SJSA1 (cell line): ENCODE data around the gene PRRT1. TPM values are rescaled to one million over a fixed set of nuclear protein-coding genes. Genes with fewer than 3 reads are reported as not detected.
A peak's percentile ranks its signal among the peaks of the same experiment; 100 is the strongest.
"Not testable (repeated sequence)": the region's sequence is repeated elsewhere in the genome, so short reads cannot be mapped to it uniquely, and the experiment has no call there.

ENCODE experiments used
- DNase-seq, 2 experiments: peaks; one replicate each; pipeline ENCODE4 v3.0.0-alpha.2; 2015 to 2020; ENCODE audit warnings: low spot score in 2 of 2, low read depth in 1 of 2
- H3K27ac ChIP-seq: fragments of 250-450 bp; sonication (Bioruptor Pico); 2 replicates; pipeline ENCODE4 v1.5.1; 2020; ENCODE audit warnings: mild to moderate bottlenecking, moderate library complexity
- H3K27me3 ChIP-seq: fragments of 250-450 bp; sonication (Bioruptor Pico); replicated peaks from 2 replicates; pipeline ENCODE4 v1.5.1; 2020; ENCODE audit warnings: mild to moderate bottlenecking, moderate library complexity
- H3K36me3 ChIP-seq: fragments of 250-450 bp; sonication (Bioruptor Pico); 2 replicates; pipeline ENCODE4 v1.5.1; 2020; ENCODE audit warnings: mild to moderate bottlenecking
- H3K4me1 ChIP-seq: fragments of 250-450 bp; sonication (Bioruptor Pico); replicated peaks from 2 replicates; pipeline ENCODE4 v1.6.1; 2021; ENCODE audit warnings: mild to moderate bottlenecking
- H3K4me3 ChIP-seq: fragments of 250-450 bp; sonication (Bioruptor Pico); 2 replicates; pipeline ENCODE4 v1.5.1; 2020; ENCODE audit warnings: mild to moderate bottlenecking
- H3K9me3 ChIP-seq: fragments of 250-450 bp; sonication (Bioruptor Pico); replicated peaks from 2 replicates; pipeline ENCODE4 v1.5.1; 2020; ENCODE audit warnings: mild to moderate bottlenecking
- total RNA-seq: library from RNA; depleted of rRNA; stranded (reverse); fragments of >200 nt; shearing (Covaris generic); gene quantifications from 2 replicates; pipeline ENCODE4 v1.2.3, GENCODE V29; 2014; rRNA removed

The PRRT1 gene
- total RNA-seq, result not detected in 2 replicates

- DNase-seq, result no peak
- H3K36me3 ChIP-seq, result peaks cover 9% of the 10 kb centered on the region
- H3K4me1 ChIP-seq, result peaks cover 18% of the 10 kb centered on the region
- H3K4me3 ChIP-seq, result no peak within 1 kb of the TSS
- no peaks in the 10 kb centered on the region for H3K9me3 ChIP-seq
- H3K27ac ChIP-seq, result no peak within 1 kb of the TSS
- no peaks in the 10 kb centered on the region for H3K27me3 ChIP-seq
Measured at GRCh38 chr6:32151863-32152768, at the start of gene PRRT1. PRRT1 (minus strand) TSS chr6:32151939; CDS start chr6:32151827, 112 bp downstream.

GRCh38 chr6:32200711-32201475 lies 49.2 kb upstream of the PRRT1 start:
- Histone ChIP-seq H3K9me3 (no peaks in the 10 kb centered on the region), H3K27ac (no peak overlapping the region), H3K4me1 (peaks cover 41% of the 10 kb centered on the region), H3K27me3 (no peaks in the 10 kb centered on the region), H3K4me3 (no peak overlapping the region), H3K36me3 (no peaks in the 10 kb centered on the region)
- DNase-seq, result peak in 1 of 2 experiments; percentile 38

GRCh38 chr6:32198866-32199265 lies 47.1 kb upstream of the PRRT1 start:
- Histone ChIP-seq H3K27me3 (no peaks in the 10 kb centered on the region), H3K4me3 (no peak overlapping the region), H3K9me3 (no peaks in the 10 kb centered on the region), H3K4me1 (peaks cover 45% of the 10 kb centered on the region), H3K36me3 (no peaks in the 10 kb centered on the region), H3K27ac (no peak overlapping the region)
- no peak for DNase-seq

- Histone ChIP-seq H3K27ac (no peak overlapping the region), H3K4me3 (no peak overlapping the region), H3K27me3 (no peaks in the 10 kb centered on the region), H3K36me3 (no peaks in the 10 kb centered on the region), H3K4me1 (peaks cover 40% of the 10 kb centered on the region), H3K9me3 (no peaks in the 10 kb centered on the region)
- DNase-seq, result no peak
Measured at GRCh38 chr6:32198345-32198696, 46.6 kb upstream of the PRRT1 start.

GRCh38 chr6:32196682-32197616 lies 45.2 kb upstream of the PRRT1 start:
- H3K4me3 ChIP-seq, result peak overlapping the region; percentile 53
- DNase-seq, result peak in 1 of 2 experiments; percentile 13
- H3K36me3 ChIP-seq, result no peaks in the 10 kb centered on the region
- no peaks in the 10 kb centered on the region for H3K9me3 ChIP-seq
- H3K27me3 ChIP-seq, result no peaks in the 10 kb centered on the region
- peak overlapping the region; percentile 99 for H3K27ac ChIP-seq
- H3K4me1 ChIP-seq, result peaks cover 42% of the 10 kb centered on the region

- Histone ChIP-seq H3K9me3 (no peaks in the 10 kb centered on the region), H3K27ac (peak overlapping the region; percentile 99), H3K4me3 (peak overlapping the region; percentile 53), H3K27me3 (no peaks in the 10 kb centered on the region), H3K4me1 (peaks cover 39% of the 10 kb centered on the region), H3K36me3 (no peaks in the 10 kb centered on the region)
- peak; percentile 95 to 98 for DNase-seq
Measured at GRCh38 chr6:32195902-32196681, 44.4 kb upstream of the PRRT1 start.

- peak overlapping the region; percentile 99 for H3K27ac ChIP-seq
- H3K4me3 ChIP-seq, result peak overlapping the region; percentile 53
- no peaks in the 10 kb centered on the region for H3K9me3 ChIP-seq
- peak; percentile 100 for DNase-seq
- no peaks in the 10 kb centered on the region for H3K27me3 ChIP-seq
- H3K4me1 ChIP-seq, result peaks cover 42% of the 10 kb centered on the region
- no peaks in the 10 kb centered on the region for H3K36me3 ChIP-seq
Measured at GRCh38 chr6:32195652-32195901, 43.8 kb upstream of the PRRT1 start.

GRCh38 chr6:32194825-32195651 lies 43.3 kb upstream of the PRRT1 start:
- Histone ChIP-seq H3K36me3 (no peaks in the 10 kb centered on the region), H3K27ac (peak overlapping the region; percentile 70), H3K4me3 (peak overlapping the region; percentile 30), H3K4me1 (peaks cover 47% of the 10 kb centered on the region), H3K27me3 (no peaks in the 10 kb centered on the region), H3K9me3 (no peaks in the 10 kb centered on the region)
- peak in 1 of 2 experiments; percentile 46 for DNase-seq

- Histone ChIP-seq H3K27me3 (no peaks in the 10 kb centered on the region), H3K4me1 (peaks cover 48% of the 10 kb centered on the region), H3K4me3 (no peak overlapping the region), H3K9me3 (no peaks in the 10 kb centered on the region), H3K27ac (no peak overlapping the region), H3K36me3 (no peaks in the 10 kb centered on the region)
- no peak for DNase-seq
Measured at GRCh38 chr6:32194388-32194787, 42.6 kb upstream of the PRRT1 start.

GRCh38 chr6:32193096-32193495 lies 41.4 kb upstream of the PRRT1 start:
- not testable (repeated sequence) for H3K27me3 ChIP-seq, H3K9me3 ChIP-seq, DNase-seq, H3K36me3 ChIP-seq
- H3K4me3 ChIP-seq, result peak overlapping the region; percentile 9; the same call in 1 of the 2 replicates
- H3K27ac ChIP-seq, result peak overlapping the region; percentile 62
- H3K4me1 ChIP-seq, result peaks cover 61% of the 10 kb centered on the region

- peak within 1 kb of the TSS; percentile 9; the same call in 1 of the 2 replicates for H3K4me3 ChIP-seq
Measured at GRCh38 chr6:32192608-32193039, 40.9 kb upstream of the PRRT1 start, which contains the start of gene GPSM3. GPSM3 (minus strand) TSS chr6:32192643; CDS start chr6:32192513, 130 bp downstream.

More at GRCh38 chr6:32192608-32193039, 40.9 kb upstream of the PRRT1 start, which contains the start of gene GPSM3:
- Histone ChIP-seq H3K4me1 (peaks cover 65% of the 10 kb centered on the region), H3K9me3 (no peaks in the 10 kb centered on the region), H3K27ac (peak within 1 kb of the TSS; percentile 62), H3K36me3 (peaks cover 13% of the 10 kb centered on the region), H3K27me3 (no peaks in the 10 kb centered on the region)
- DNase-seq, result peak; percentile 68 to 75
